Caki2 (cell line): ENCODE data around the gene CASP5. TPM values are rescaled to one million over a fixed set of nuclear protein-coding genes. Genes with fewer than 3 reads are reported as not detected.
A peak's percentile ranks its signal among the peaks of the same experiment; 100 is the strongest.
"Not testable (repeated sequence)": the region's sequence is repeated elsewhere in the genome, so short reads cannot be mapped to it uniquely, and the experiment has no call there.

Experiments
- DNase-seq: peaks from one replicate; pipeline ENCODE4 v3.0.0-alpha.2; 2015; ENCODE audit warnings: low read depth
- in situ Hi-C: cut with HindIII; loops from 2 replicates; pipeline ENCODE4 v1.10.0; 2016; ENCODE audit warnings: low sequenced_read_pairs, low pct_unique_long_range_greater_than_20kb, mixed read lengths
- total RNA-seq: library from RNA; depleted of rRNA; stranded (reverse); fragments of >200 nt; shearing (Covaris generic); gene quantifications from 2 replicates; pipeline ENCODE4 v1.2.3, GENCODE V29; 2014; ENCODE audit warnings: low replicate concordance

The CASP5 gene
- total RNA-seq, 1 experiment from 2014 or later = not detected

GRCh38 chr11:105034813-105035620 lies 12.0 kb upstream of the CASP5 start, which contains the start of gene CASP1:
Gene CASP1, minus strand, starts transcription at chr11:105035144. Its CDS starts 31 bp downstream, at chr11:105035113.
- DNase-seq = no peak
- in situ Hi-C loops = no loop called here

- in situ Hi-C loops, DNase-seq: not testable (repeated sequence)
Measured at GRCh38 chr11:105034388-105034787, 11.4 kb upstream of the CASP5 start.

DNA sequence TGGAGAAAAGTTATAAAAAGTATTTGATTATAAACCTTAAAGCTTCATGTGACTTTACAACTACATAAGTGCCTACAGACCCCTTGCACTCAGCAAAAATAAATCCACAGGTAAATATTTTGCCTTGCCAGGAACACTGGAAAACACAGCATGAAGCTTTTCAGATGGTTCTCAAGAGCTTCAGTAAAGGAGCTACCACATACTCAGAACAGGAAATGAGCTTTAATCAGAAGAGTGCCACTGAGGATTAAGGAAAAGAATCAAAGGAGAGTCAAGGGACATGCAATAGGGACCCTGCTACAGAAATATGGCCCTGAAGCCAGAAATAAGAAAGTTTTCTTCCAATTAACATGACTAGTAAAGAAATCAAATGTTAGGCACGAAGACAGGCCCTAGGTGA lies 10.8 kb upstream of the CASP5 start:
- DNase-seq = no peak
- in situ Hi-C loops = no loop called here

DNA sequence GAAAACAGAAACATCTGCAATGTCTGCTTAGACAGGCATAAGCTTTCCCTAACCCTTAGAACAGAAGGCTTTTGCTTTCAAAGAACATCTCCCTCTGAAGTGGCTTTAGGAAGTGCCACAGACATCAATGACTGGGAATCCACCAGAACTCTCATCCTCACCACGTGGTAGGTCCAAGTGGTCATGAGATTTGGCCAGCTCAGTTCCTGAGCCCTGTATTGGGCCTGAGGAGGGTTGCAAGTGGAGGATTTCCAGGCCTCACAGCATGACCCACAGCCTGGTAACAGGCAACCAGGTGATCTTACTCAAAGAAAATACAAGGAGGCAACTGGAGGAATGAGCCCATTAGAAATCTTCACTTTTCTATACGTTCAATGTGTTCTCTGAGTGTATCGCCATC lies 10.4 kb upstream of the CASP5 start:
- in situ Hi-C loops = no loop called here
- DNase-seq = no peak

- in situ Hi-C loops = no loop called here
- DNase-seq = no peak
Measured at GRCh38 chr11:105032495-105032894, 9.5 kb upstream of the CASP5 start.

- in situ Hi-C loops = no loop called here
- no peak for DNase-seq
Measured at GRCh38 chr11:105027678-105028077, 4.7 kb upstream of the CASP5 start.

- in situ Hi-C loops = no loop called here
- DNase-seq = no peak
Measured at GRCh38 chr11:105024394-105024793, 1.4 kb upstream of the CASP5 start.

DNA sequence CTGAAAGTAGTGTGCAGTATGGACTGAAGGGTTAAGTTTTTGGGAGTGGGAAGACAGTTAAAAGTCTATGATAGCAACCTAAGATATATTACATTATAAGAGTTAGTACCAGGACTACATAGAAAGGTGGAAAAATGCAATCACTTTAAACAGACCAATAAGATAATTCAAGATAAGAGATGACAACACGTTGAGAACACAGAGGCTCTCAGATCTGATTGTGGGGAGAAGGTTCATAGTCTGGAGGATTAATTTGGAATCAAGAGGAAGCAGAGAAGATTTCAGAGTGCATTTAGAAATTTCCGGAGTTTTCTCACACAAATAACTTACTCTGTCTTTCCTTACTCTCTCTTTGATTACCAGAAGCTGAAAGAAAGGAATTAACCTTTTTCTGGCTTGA lies 441 bp downstream of the CASP5 start:
- DNase-seq = no peak
- in situ Hi-C loops = no loop called here

GRCh38 chr11:105007463-105007862 lies 15.5 kb downstream of the CASP5 start:
- in situ Hi-C loops = no loop called here
- no peak for DNase-seq

DNA sequence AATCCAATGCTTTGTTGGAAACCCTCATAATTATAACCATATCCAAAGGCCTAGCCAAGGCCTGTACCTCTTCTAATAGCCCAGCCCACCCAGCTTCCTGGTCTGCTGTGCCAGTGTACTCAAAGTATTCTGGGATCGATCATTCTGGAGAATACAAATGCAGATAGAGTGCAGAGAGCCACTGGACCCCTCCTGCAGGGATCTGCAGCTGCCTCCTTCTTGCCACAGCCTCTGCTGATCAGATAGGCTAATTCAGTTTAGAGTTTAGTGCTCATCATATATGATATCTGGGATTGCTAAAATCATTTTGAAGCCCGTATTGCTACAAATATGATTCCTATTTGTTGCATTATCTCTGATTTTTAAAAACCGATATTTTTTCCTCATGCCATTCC lies 17.5 kb downstream of the CASP5 start:
- in situ Hi-C loops = no loop called here
- no peak for DNase-seq

GRCh38 chr11:105004021-105004420 lies 18.9 kb downstream of the CASP5 start:
- in situ Hi-C loops = no loop called here

DNA sequence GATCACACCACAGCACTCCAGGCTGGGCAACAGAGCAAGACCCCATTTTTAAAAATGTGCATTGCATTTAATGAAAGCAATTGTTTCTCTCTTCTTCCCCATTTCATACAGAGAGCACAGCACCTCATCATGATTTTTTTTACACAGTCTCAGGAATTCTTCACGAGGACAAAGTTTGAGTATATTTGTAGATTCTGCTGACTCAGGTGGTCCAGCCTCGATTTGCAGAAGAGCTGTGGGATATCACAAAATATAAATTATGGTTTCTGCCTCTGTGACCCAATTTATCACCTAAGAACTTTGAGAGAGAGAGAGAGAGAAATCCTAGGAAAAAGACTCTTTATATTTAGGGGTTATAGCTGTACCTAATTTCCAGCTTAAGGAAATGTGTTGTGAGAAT lies 19.8 kb downstream of the CASP5 start:
- in situ Hi-C loops = no loop called here
- DNase-seq = no peak

More at GRCh38 chr11:105004021-105004420, 18.9 kb downstream of the CASP5 start:
- no peak for DNase-seq

GRCh38 chr11:105000797-105001196 lies 22.2 kb downstream of the CASP5 start:
- no peak for DNase-seq
- in situ Hi-C loops = no loop called here

GRCh38 chr11:105000167-105000566 lies 22.8 kb downstream of the CASP5 start:
- in situ Hi-C loops = no loop called here
- peak; percentile 6 for DNase-seq

DNA sequence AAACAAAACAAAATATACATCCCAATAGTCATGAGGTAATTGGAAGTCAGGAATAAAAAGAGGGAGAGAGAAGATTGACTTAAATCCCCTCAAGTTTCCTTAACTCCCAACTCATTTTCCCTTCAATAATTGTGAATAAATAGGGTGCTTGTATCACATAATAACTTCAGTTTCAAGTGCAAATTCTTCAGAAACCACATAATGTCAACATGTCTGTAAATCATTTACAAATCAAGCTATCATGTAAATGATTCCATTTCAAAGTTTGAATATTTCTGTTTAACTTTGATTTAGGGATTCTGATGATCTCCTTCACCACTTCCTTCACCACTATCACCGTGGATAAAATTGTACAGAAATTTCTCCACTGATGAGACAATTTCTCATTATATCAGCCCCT lies 23.2 kb downstream of the CASP5 start:
- in situ Hi-C loops = no loop called here
- peak; percentile 9 for DNase-seq

- in situ Hi-C loops = no loop called here
- DNase-seq = no peak
Measured at GRCh38 chr11:104997288-104997687, 25.7 kb downstream of the CASP5 start.

DNA sequence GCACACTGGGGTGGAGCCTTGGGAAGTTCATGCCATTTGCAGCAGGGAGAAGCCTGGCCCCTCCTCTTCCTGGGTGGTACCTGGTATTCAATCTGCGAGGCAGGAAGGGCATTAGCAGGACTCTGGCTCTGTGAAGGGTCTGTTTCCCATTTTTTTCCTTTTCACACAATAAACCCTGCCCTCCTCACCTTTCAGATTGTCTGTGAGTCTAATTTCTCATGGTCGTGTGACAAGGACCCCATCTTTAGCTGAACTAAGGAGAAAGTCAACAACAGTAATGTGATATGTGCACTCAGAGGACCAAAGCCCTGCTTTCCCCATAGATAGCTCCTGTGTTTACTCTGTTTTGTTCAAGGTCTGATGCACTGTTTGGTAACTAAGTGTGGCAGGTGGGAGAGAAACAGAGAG lies 28.0 kb downstream of the CASP5 start:
- in situ Hi-C loops = no loop called here
- DNase-seq = no peak

DNA sequence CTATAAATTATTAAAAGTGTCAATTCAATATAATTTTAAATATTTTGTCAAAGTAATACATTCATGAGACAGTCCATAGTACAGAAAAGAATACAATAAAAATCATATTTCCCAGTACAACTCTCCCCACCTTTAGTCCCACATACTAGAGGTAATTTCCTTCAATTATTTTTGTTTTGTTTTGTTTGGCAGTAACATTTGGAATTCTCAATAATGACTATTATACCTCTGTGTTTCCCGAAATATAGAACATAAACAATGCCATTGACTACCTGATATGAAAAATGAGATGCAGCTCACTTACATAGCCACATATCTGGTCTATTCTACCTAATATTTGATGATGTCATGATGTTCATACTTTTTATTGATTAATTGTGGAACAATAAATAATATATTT lies 30.2 kb downstream of the CASP5 start:
- DNase-seq = no peak
- in situ Hi-C loops = no loop called here

- in situ Hi-C loops = no loop called here
- no peak for DNase-seq
Measured at GRCh38 chr11:104991994-104992393, 31.0 kb downstream of the CASP5 start.

DNA sequence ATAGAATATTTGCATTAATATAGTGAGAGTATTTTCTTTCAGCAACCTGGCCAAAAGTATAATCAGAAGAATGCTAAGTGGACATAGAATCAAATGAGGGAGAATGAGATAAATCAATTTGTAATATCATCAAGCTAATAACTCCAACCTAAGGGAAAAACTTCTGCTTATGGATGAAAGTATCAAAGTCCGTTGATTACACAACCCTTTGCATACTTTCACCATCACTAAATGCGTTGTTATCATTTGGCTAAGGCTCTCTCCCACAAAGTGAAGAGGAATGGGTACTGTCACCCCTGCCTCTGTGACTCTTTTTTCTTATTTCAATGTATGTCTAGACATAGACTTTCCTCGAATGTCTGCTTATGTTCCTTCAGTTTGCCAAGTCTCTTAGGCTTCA lies 38.2 kb downstream of the CASP5 start:
- no peak for DNase-seq
- in situ Hi-C loops = no loop called here
